Small intestine (tissue), 7 donors: ENCODE data around the gene GSAP. TPM values are rescaled to one million over a fixed set of nuclear protein-coding genes. Genes with fewer than 3 reads are reported as not detected.
"Not testable (repeated sequence)": the region's sequence is repeated elsewhere in the genome, so short reads cannot be mapped to it uniquely, and the experiment has no call there.

Source experiments
- DNase-seq, 2 donors: peaks; one replicate each; pipeline versions ENCODE4 v3.0.0 to v3.0.0-alpha.2; 2013
- FAIRE-seq: peaks from 2 replicates; lab custom pipeline; 2012; peaks lifted over from hg19 to GRCh38; lab: Jason Lieb, UNC
- H3K27ac ChIP-seq, 3 donors: one replicate each; pipeline ENCODE4 v1.5.1; 2013; ENCODE audit warnings: low read length in 2 of 3, mild to moderate bottlenecking in 2 of 3, control low read depth in 1 of 3, inconsistent platforms in 1 of 3, low read depth in 1 of 3, moderate library complexity in 1 of 3
- H3K27me3 ChIP-seq, 3 donors: one replicate each; pipeline ENCODE4 v1.6.1; 2013; ENCODE audit warnings: low read length in 3 of 3, inconsistent platforms in 1 of 3; ENCODE audit not compliant: control insufficient read depth in 3 of 3, insufficient read depth in 3 of 3
- H3K36me3 ChIP-seq, 3 donors: one replicate each; pipeline ENCODE4 v1.6.1; 2013; ENCODE audit warnings: low read length in 3 of 3, inconsistent platforms in 1 of 3, low read depth in 1 of 3, mild to moderate bottlenecking in 1 of 3, moderate library complexity in 1 of 3; ENCODE audit not compliant: control insufficient read depth in 3 of 3, insufficient read depth in 2 of 3
- H3K4me1 ChIP-seq, 3 donors: one replicate each; pipeline ENCODE4 v1.6.1; 2013; ENCODE audit warnings: low read length in 2 of 3, inconsistent platforms in 1 of 3, low read depth in 1 of 3, mild to moderate bottlenecking in 1 of 3, moderate library complexity in 1 of 3; ENCODE audit not compliant: control insufficient read depth in 3 of 3, insufficient read depth in 2 of 3
- H3K4me3 ChIP-seq, 3 donors: one replicate each; pipeline ENCODE4 v1.5.1; 2013; ENCODE audit warnings: low read length in 3 of 3, control low read depth in 1 of 3, inconsistent platforms in 1 of 3, low read depth in 1 of 3, mild to moderate bottlenecking in 1 of 3, moderate library complexity in 1 of 3
- H3K9me3 ChIP-seq, 2 donors: one replicate each; pipeline ENCODE4 v1.6.1; 2013; ENCODE audit warnings: low read depth in 1 of 2, low read length in 1 of 2; ENCODE audit not compliant: control insufficient read depth in 2 of 2, insufficient read depth in 1 of 2
- WGBS, 3 donors: extraction: QIAGEN DNeasy Blood & Tissue Kit; methylation state at CpG; one replicate each; pipeline ENCODE4 v1.1.7; 2013; 5-methylcytosine and 5-hydroxymethylcytosine counted together
- polyA plus RNA-seq, 4 donors: library from polyadenylated mRNA; stranded (reverse) in 3 of 4; unstranded in 1 of 4; fragments of 200-250 nt in 3 of 4; fragments of 120-200 nt in 1 of 4; gene quantifications; one replicate each; pipeline versions ENCODE4 v1.2.1 to v1.2.3, GENCODE V29; 2013
- donor health status: healthy with polysubstance abuse.
- donor health status: control.
- donor health status: control.
- donor health status: Bipolar disorder and iron deficiency.
- donor health status: healthy.

GSAP gene
- polyA plus RNA-seq, 4 donors = 3.0 to 12.3 (median 4.9) TPM

- no peaks in the 10 kb centered on the region for H3K27me3 ChIP-seq
- WGBS, 3 donors = 97 to 100% (median 98%) methylated on average over 3 of the region's 3 CpGs
Observed at GRCh38 chr7:77289387-77289786, 126.8 kb downstream of the GSAP start.

DNA sequence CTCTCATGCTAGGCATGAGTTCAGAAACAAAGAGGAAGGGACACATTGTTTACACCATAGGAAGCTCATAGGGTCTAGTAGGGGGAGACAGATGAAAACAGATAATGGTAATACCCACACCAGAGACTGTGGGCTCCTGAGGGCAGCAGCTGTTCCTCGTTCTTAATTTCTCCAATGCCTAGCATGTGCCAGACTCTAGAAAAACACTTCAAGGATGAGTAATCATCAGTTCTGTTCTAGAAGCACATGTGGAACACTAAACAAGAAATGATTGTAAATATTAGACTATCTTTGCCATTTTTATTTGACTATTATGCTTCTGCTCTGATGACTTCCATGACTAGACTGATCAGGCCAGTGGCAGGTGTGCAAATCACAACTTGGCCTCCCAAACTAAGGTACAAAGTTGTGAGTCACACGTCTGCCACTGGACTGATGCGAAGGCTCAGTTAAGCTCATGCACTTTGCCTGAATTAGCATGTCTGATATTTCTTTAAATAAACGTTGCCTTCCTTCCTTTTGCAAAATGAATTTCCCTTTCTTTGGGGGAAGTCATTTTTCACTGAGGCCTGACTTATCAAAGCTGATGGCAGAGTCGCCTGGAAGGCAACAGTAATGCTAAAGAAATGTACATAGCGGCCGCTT lies 127.4 kb downstream of the GSAP start:
- Histone ChIP-seq H3K9me3 (no peaks in the 10 kb centered on the region), H3K4me1 (no peaks in the 10 kb centered on the region), H3K27ac (no peak overlapping the region), H3K27me3 (no peaks in the 10 kb centered on the region), H3K4me3 (no peak overlapping the region), H3K36me3 (peaks cover 0 to 8% (median 2%) of the 10 kb centered on the region in 3 donors)
- FAIRE-seq (no peak), DNase-seq (no peak)
- WGBS, 3 donors = 75 to 86% (median 78%) methylated on average over 7 of the region's 7 CpGs

More at GRCh38 chr7:77289387-77289786, 126.8 kb downstream of the GSAP start:
- DNase-seq (no peak), FAIRE-seq (no peak)
- H3K27ac ChIP-seq = no peak overlapping the region
- H3K4me3 ChIP-seq = no peak overlapping the region
- H3K9me3 ChIP-seq = no peaks in the 10 kb centered on the region
- no peaks in the 10 kb centered on the region for H3K4me1 ChIP-seq
- peaks cover 0 to 8% (median 2%) of the 10 kb centered on the region in 3 donors for H3K36me3 ChIP-seq

DNA sequence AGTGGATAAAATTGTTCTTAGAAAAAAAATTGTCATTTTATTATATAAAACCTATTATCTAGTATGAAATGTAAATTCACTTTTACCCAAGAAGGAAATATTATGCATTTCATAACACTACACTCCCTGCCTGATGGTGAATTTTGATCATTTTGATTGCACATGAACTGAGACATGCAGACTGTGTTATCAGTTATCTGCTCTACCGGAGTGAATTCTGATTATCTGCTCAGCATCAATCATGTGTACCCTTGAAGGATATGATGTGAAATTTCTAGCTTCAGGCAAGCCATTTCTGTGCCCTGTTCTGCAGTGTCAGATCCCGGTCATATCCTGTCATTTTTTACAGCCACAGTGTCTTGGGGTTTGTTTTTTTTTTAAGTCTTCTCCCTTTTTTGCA lies 131.5 kb downstream of the GSAP start:
- no peaks in the 10 kb centered on the region for H3K4me1 ChIP-seq
- FAIRE-seq = no peak
- DNase-seq = no peak
- H3K27me3 ChIP-seq = no peaks in the 10 kb centered on the region
- H3K9me3 ChIP-seq = no peaks in the 10 kb centered on the region
- no peak overlapping the region for H3K27ac ChIP-seq
- WGBS, 3 donors = 69 to 80% (median 79%) methylated on average over 2 of the region's 2 CpGs
- no peak overlapping the region for H3K4me3 ChIP-seq
- H3K36me3 ChIP-seq = peaks cover 0 to 8% (median 2%) of the 10 kb centered on the region in 3 donors

DNA sequence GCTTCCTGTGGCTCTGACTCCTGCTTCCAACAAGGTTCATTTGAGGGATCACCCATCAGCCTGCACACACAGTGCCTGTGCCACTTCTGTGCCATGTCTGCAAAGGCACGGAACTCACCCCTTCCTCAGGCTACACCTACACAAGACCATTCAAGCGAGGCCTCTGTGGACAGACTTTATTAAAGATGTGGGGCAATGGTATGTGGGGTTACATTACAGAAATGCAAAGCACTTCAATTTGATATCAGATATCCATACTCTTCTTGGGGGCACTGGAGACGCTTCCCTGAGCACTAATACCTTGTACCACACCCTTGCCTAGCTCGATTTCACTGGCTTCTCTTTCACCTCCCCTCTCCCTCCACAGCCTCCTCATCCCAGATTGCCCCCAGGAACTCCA lies 132.1 kb downstream of the GSAP start:
- no peaks in the 10 kb centered on the region for H3K4me1 ChIP-seq
- no peak overlapping the region for H3K4me3 ChIP-seq
- H3K36me3 ChIP-seq = peaks cover 0 to 8% (median 0%) of the 10 kb centered on the region in 3 donors
- 82 to 92% (median 87%) methylated on average over 4 of the region's 4 CpGs for WGBS, 3 donors
- DNase-seq (no peak), FAIRE-seq (no peak)
- H3K9me3 ChIP-seq = no peaks in the 10 kb centered on the region
- H3K27ac ChIP-seq = no peak overlapping the region
- no peaks in the 10 kb centered on the region for H3K27me3 ChIP-seq

DNA sequence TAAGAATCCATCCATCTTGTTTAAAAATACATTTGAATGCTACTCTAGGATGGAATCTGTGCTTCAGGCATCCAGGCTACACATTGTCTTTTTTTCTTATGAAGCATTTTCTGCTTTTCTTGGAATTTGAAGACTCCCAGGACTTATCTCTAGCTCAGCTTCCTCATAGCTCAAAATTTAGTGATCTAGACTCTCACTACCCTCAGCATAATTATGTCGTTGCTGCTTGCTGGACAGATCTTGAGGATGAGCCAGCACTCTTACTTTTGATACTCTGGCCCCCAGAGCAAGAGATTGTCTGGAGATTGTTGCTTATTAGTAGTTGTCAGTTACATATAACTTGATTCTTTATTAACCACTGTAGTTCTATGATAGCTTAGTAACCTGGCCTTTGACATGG lies 133.3 kb downstream of the GSAP start:
- H3K4me1 ChIP-seq = no peaks in the 10 kb centered on the region
- no peak overlapping the region for H3K4me3 ChIP-seq
- 53 to 79% (median 70%) methylated on average over 1 of the region's 1 CpG for WGBS, 3 donors
- H3K9me3 ChIP-seq = no peaks in the 10 kb centered on the region
- no peak overlapping the region for H3K27ac ChIP-seq
- H3K27me3 ChIP-seq = no peaks in the 10 kb centered on the region
- DNase-seq (no peak), FAIRE-seq (no peak)
- H3K36me3 ChIP-seq = peaks cover 0 to 3% (median 0%) of the 10 kb centered on the region in 3 donors

DNA sequence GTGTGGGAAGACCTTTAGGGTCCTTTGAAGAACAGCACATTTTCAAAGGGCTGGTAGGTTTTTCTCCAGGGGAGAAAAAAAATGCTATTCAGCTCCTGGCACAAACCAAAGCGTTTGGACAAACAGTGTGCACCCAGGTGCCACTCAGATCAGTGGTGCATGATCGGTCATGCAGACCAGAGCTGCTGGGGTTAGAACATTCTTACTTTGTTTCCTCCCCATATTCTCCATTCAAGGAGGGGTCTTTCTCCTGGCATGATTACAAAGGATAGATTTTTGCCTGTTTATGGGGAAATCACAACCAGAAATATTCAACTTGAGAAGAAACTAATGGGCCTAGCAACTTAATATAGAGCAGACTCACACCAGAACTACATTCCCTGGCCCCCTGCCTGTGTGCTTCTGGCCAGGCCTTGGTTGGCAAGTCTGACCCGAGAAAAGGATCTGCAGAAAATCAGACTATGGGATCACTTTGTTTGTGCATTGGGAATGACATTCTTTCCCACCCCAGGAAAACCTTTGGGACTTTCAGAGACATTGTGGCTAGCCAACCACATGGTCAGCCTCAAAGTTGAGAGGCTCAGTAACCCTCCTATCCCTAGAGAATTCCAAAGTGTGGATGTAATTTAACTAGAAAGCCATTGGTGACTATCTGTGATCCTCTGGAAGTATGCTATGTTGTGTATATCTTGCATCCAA lies 134.2 kb downstream of the GSAP start:
- no peaks in the 10 kb centered on the region for H3K9me3 ChIP-seq
- H3K27me3 ChIP-seq = no peaks in the 10 kb centered on the region
- no peak for DNase-seq
- no peak for FAIRE-seq
- H3K4me3 ChIP-seq = no peak overlapping the region
- 74 to 87% (median 85%) methylated on average over 3 of the region's 3 CpGs for WGBS, 3 donors
- H3K36me3 ChIP-seq = no peaks in the 10 kb centered on the region
- no peaks in the 10 kb centered on the region for H3K4me1 ChIP-seq
- H3K27ac ChIP-seq = no peak overlapping the region

GRCh38 chr7:77276120-77276519 lies 140.0 kb downstream of the GSAP start:
- Histone ChIP-seq H3K27me3 (no peaks in the 10 kb centered on the region), H3K27ac (no peak overlapping the region), H3K4me1 (no peaks in the 10 kb centered on the region), H3K9me3 (no peaks in the 10 kb centered on the region), H3K4me3 (no peak overlapping the region), H3K36me3 (no peaks in the 10 kb centered on the region)
- no peak for DNase-seq
- FAIRE-seq = no peak
- WGBS, 3 donors = 60 to 73% (median 73%) methylated on average over 4 of the region's 4 CpGs

GRCh38 chr7:77275663-77276062 lies 140.5 kb downstream of the GSAP start:
- FAIRE-seq, H3K27me3 ChIP-seq, H3K27ac ChIP-seq, H3K4me3 ChIP-seq, H3K4me1 ChIP-seq, DNase-seq, H3K9me3 ChIP-seq, H3K36me3 ChIP-seq: not testable (repeated sequence)
- WGBS, 3 donors = 76 to 88% (median 87%) methylated on average over 2 of the region's 2 CpGs
